ES-I3 (cell line): Measurements from ENCODE around the gene AGPAT3.
A peak's percentile ranks its signal among the peaks of the same experiment; 100 is the strongest.

ENCODE experiments used
- H3K36me3 ChIP-seq: 2 replicates; pipeline ENCODE4 v1.6.1; 2013; ENCODE audit warnings: mild to moderate bottlenecking, low read length, control low read depth, moderate library complexity; ENCODE audit not compliant: insufficient read depth
- H3K4me1 ChIP-seq: 2 replicates; pipeline ENCODE4 v1.6.1; 2013; ENCODE audit warnings: mild to moderate bottlenecking, control low read depth, low read length; ENCODE audit not compliant: insufficient read depth
- H3K9ac ChIP-seq: 2 replicates; pipeline ENCODE4 v1.6.1; 2013; ENCODE audit warnings: low read depth, mild to moderate bottlenecking, low read length, moderate library complexity
- H3K9me3 ChIP-seq: 2 replicates; pipeline ENCODE4 v1.6.1; 2013; ENCODE audit warnings: mild to moderate bottlenecking, low read length, moderate library complexity; ENCODE audit not compliant: control insufficient read depth, insufficient read depth

The AGPAT3 gene

DNA sequence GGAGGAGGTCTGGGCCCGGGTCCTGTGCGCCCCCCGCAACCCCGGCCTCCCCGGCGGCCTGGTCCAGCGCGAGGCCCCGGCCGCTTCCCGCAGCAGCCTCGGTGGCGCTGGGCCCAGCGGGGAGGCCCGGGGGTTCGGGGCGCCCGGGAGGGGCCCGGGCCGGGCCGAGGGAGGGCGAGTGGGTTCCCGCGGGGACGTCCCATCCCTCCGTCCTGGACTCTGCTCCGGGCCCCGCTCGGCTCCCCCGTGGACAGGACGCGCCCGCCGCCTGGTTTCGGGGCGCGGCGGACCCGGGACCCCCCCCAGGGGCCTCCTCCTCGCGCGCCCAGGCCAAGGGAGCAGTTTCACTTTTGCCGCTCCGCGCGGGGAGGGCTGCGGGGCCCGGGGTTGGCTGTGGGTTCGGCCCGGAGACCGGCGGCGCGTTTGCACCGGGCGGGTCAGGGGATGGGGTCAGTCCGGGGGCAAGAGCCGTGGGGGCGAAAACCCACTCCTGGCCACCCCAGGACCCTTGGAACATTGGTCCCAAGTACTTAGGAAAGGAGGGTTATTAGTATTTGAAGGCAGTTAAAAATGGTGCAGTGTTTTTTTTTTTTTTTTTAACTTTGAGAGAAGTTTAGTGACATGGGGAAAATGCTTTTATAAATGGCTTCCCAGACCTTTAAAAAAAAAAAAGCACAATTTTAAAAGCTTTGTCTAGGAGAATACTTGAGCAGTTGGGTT lies 677 bp downstream of the AGPAT3 start:
- Histone ChIP-seq H3K9me3 (no peaks in the 10 kb centered on the region), H3K9ac (peak overlapping the region; percentile 73; the same call in 1 of the 2 replicates), H3K4me1 (peaks cover 11% of the 10 kb centered on the region), H3K36me3 (no peaks in the 10 kb centered on the region)

DNA sequence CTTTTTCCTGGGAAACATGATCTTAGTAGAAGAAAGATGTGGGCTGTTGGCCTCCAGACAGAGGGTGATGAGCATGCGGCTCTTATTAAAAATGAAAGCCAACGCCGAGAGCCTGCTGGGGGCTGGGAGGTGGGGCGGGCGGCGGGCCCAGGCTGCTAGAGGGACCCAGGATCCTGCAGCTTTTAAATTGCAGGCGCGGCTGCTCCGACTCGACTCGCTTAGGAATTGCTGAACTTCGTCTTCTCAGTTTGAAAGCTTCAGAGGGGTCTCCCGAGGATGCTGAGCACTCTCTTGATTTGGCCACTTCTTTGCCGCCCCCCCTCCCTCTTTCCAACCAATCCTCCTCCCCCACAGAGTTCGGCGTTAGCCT lies 1.2 kb downstream of the AGPAT3 start:
- H3K9ac ChIP-seq, result peak overlapping the region; percentile 73; the same call in 1 of the 2 replicates
- H3K36me3 ChIP-seq, result no peaks in the 10 kb centered on the region
- H3K9me3 ChIP-seq, result no peaks in the 10 kb centered on the region
- peaks cover 11% of the 10 kb centered on the region for H3K4me1 ChIP-seq

DNA sequence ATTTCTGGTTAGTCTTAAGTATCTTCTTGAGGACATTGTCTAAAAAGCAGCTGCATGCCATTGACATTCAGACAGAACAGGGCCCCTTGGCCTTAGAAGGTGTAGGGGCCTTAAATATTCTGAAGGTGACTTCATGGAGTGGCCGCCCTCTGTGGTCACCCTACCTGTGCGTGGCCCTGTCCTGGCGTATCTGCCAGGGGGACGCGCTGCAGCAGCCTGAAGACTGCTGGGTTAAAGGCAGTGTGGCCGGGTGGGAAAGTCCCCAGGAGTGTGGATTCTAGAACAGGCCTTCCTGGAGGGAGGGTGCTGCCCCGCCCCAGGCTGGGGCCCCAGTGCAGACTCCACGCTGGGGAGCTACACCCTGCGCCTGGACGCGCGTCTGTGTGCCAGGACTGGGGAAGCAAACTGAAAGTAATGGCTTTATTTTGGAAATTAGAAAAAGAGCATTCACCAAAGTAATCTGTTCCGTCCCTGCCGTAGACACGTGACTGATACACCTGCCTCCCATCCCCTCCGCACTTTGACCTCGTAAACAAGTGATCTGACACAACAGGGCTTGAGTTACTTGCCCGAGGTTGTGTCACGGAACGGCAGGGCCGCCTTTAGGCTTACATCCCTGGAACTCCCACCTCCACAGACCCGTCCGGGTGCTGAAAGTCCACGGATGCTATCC lies 1.8 kb downstream of the AGPAT3 start:
- Histone ChIP-seq H3K4me1 (peaks cover 11% of the 10 kb centered on the region), H3K9me3 (no peaks in the 10 kb centered on the region), H3K36me3 (no peaks in the 10 kb centered on the region), H3K9ac (peak overlapping the region; percentile 73; the same call in 1 of the 2 replicates)

DNA sequence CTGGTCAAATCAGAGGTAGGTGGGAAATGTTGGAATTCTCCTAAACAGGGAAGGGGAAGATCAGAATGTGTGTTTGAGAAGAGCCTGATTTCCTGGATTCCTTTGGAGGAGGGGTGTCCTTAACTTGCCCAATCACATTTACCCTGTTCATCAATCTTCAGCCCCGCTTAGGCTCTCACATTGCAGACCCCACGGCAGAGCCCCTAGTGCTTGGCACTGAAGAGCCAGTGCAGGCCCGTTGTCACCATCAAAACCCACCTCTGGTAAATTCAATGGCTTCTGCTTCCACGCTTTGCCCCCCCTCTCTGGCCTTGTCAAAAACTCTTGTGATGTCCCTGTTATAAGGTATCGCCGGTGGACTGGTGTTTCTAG lies 2.3 kb downstream of the AGPAT3 start:
- Histone ChIP-seq H3K9ac (no peak overlapping the region), H3K9me3 (no peaks in the 10 kb centered on the region), H3K36me3 (no peaks in the 10 kb centered on the region), H3K4me1 (peaks cover 11% of the 10 kb centered on the region)

DNA sequence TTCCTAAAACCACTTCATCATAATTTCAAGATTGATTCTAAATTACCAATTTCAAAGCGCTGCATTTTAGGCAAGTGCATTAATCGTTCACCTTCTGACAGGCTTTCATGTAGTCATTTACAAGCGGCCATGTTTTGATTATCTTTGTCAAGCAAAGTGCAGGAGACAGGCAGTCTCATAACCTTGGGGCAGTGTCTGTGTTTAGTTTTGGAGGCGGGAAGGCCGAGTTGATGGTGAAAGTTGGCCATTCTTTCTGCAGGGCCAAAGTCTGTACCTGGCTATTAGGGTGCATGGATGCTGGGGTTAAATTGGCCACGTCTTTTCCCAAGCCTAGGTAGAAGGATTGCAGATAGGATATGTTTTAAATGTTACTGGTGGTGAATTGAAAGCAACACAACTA lies 2.9 kb downstream of the AGPAT3 start:
- no peaks in the 10 kb centered on the region for H3K36me3 ChIP-seq
- H3K4me1 ChIP-seq, result peaks cover 11% of the 10 kb centered on the region
- no peak overlapping the region for H3K9ac ChIP-seq
- no peaks in the 10 kb centered on the region for H3K9me3 ChIP-seq

DNA sequence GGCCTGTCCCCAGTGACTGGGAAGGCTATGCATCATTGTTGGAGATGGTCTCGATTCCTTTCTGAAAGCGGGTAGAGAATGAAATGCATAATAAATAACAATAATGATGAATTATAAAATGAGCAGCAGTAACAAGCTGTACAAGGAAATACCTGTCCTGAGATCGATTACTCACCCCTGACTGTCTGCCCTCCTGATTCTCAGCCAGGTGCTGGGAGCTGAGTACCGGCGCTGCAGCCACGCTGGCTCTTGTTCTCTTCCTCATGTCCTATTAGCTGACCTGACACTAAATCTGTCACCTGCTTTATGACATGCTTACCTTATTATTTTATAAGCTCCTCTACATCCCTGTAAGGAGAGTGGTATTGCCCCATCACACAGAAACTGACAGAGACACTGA lies 3.4 kb downstream of the AGPAT3 start:
- Histone ChIP-seq H3K36me3 (no peaks in the 10 kb centered on the region), H3K9me3 (no peaks in the 10 kb centered on the region), H3K4me1 (peaks cover 11% of the 10 kb centered on the region), H3K9ac (no peak overlapping the region)

DNA sequence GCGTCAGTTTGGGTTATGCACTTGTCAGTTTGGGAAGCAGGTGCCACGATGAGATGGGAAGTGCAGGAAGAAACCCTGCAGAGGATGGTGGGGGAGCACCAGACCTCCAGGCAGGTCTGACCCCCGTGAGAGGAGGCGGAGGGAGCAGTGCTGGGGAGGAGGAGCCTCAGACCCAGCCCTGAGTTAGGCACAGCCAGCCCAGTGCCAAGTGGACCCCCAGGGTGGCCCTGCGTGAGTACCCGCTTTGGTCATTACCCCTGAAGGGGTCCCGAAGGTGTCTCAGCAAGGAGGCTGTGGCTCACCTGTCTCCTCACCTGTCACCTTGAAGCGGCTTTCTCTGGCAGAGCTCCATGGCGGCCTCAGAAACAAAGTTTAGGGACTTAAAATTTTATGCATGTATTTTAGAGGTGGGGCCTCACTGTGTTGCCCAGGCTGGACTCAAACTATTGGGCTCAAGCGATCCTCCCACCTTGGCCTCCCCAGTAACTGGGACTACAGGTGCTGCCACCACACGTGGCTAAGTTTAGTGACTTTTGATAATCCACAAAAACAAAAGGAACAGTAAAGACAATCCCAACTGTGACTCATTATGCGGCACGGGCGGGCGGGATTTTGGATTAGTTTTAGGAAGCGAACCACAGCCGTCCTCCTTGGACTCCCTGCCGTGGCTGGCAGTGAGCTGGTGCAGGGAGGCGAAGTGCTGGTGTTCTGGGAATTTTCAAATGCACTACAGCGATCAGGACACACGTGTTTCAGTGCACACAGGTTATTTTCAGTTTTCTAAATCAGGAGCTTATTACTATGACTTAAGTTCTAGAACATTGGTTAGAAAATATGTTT lies 4.7 kb downstream of the AGPAT3 start:
- no peaks in the 10 kb centered on the region for H3K36me3 ChIP-seq
- H3K9ac ChIP-seq, result no peak overlapping the region
- no peaks in the 10 kb centered on the region for H3K9me3 ChIP-seq
- H3K4me1 ChIP-seq, result peaks cover 11% of the 10 kb centered on the region

DNA sequence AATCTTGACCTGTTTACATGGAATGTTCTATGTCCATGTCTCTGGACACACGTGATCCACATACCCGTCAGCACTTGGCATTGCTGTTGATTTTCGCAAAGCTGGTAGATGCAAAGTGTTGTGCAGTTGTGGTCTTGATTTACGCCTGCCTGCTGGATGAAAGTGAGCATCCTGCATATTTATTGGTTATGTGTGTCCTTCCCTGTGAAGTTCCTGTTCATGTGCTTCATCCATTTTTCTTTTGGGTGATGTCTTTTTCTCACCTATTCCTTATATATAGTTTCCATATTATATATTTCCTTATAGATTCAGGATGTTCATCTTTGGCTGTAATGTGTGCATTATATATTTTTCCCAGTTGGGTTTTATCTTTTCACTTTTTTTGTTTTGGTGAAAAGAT lies 6.5 kb downstream of the AGPAT3 start:
- peaks cover 9% of the 10 kb centered on the region for H3K4me1 ChIP-seq
- H3K36me3 ChIP-seq, result no peaks in the 10 kb centered on the region
- H3K9ac ChIP-seq, result no peak overlapping the region
- H3K9me3 ChIP-seq, result no peaks in the 10 kb centered on the region; the same call in 1 of the 2 replicates

DNA sequence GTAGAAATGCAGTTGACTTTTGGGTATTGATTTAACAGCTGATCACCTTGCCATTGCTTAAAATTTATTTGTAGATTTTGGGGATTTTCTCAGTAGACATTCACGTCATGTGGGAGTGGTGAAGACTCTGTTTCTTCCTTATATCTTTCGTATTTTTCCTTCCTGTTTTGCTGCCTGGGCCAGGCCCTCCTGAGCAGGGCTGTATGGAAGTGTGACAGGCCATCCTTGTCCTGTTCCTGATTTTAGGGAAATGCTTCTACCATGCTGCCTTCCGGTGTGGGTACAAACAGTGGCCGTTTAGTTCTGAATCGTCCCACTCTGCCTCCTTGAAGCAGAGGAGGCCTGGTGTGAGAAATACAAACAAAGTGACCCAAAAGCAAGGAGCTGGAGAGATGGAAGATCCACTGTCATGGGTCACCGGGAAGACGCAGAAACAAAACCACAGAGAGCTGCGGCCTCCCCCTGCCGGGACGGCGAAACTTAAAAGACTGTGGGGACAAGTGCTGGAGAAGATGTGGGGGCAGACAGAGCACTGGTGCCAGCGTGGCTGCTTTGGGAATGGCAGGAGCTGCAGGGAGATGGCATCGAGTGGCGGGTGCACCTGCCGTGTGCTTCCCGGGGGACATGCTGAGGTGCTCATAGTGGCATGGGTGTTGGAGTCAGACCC lies 7.6 kb downstream of the AGPAT3 start:
- Histone ChIP-seq H3K9me3 (no peaks in the 10 kb centered on the region; the same call in 1 of the 2 replicates), H3K4me1 (no peaks in the 10 kb centered on the region), H3K36me3 (no peaks in the 10 kb centered on the region), H3K9ac (no peak overlapping the region)

DNA sequence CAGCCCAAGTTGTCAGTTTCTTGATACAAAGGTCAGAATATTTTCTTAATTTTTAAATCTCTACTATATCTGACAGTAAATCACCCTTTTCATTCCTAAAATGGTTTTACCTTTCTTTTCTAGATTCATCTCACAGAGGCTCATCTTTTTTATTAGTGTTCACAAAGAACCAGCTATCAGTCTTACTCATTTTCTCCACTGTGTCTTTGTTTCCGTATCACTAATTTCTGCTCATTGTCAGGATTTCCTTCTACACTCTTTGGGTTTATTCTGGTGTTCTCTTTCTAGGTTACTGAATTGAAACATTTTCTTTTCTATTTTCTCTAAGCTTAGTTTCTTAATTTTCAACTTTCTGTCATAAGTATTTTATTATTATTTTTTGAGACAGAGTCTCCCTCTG lies 8.7 kb downstream of the AGPAT3 start:
- H3K36me3 ChIP-seq, result no peaks in the 10 kb centered on the region
- no peaks in the 10 kb centered on the region for H3K4me1 ChIP-seq
- no peaks in the 10 kb centered on the region; the same call in 1 of the 2 replicates for H3K9me3 ChIP-seq
- H3K9ac ChIP-seq, result no peak overlapping the region

DNA sequence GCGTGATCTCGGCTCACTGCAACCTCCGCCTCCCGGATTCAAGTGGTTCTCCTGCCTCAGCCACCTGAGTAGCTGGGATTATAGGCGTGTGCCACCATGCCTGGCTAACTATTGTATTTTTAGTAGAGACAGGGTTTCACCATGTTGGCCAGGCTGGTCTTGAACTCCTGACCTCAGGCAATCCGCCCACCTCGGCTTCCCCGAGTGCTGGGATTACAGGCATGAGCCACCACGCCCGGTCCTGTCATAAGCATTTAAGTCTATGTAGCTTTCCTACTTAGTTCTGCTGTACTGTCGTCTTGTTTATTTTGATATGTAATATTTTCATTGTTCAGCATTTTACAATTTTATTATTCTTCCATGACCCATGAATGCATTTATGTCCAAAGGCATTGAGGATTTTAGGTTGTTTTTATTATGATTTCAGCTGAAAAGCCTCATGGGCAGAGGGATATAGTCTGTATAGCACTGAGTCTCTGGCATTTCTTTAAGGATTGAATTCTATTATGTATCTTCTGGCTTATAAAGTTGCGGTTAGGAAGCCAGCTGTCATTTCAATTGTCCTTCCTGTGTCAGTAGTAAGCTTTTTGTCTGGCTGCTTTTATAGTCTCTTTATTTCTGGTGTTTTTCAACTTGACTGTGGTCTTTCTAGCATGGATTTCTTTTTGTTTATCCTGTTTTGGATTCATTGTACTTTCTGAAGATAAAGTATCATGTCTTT lies 9.2 kb downstream of the AGPAT3 start:
- Histone ChIP-seq H3K9ac (no peak overlapping the region), H3K4me1 (no peaks in the 10 kb centered on the region), H3K36me3 (no peaks in the 10 kb centered on the region), H3K9me3 (no peaks in the 10 kb centered on the region; the same call in 1 of the 2 replicates)

DNA sequence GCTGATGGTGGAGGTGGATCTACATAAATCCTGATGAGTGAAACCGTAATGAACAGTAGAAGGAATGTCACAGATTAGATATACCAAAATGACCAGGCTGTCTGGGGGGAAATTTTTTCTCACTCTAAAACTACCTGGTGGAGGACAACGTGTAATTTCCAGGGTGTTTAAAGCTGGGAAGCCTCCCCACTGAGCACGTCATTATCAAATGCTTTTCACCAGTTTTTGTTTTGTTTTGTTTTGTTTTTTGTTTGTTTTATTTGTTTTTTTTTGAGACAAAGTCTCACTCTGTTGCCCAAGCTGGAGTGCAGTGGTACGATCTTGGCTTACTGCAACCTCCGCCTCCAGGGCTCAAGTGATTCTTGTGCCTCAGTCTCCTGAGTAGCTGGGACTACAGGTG lies 11.6 kb downstream of the AGPAT3 start:
- no peak overlapping the region for H3K9ac ChIP-seq
- H3K36me3 ChIP-seq, result no peaks in the 10 kb centered on the region
- H3K4me1 ChIP-seq, result no peaks in the 10 kb centered on the region
- no peaks in the 10 kb centered on the region; the same call in 1 of the 2 replicates for H3K9me3 ChIP-seq

DNA sequence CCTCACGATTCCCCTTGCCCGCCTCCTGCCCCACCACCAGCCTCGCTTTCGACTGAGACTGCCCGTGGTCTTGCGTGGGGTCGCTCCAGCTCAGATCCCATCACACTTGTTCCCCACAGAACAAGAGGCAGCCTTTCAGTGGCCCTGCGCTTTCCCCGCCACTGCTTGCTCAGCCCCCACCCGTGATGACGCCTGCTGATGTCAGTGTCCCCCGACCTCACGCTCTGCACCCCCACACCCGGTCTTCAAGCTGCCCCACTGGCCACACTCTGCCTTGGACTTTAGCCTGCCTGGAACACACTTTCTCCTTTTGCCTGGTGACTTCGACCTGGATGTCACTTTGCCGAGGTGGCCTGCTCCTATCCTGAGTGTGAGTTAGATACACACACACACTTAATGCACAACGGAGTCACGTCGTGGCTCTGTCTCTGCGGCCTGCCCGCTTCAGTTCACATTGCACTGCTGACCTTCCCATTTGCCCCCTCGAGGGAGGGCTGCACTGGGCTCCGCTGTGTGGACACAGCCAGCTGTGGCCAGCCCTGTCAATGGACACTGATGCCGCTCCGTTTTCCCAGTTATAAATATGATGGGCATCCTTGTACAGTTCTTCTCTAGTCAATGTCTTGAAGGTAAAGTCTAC lies 13.0 kb downstream of the AGPAT3 start:
- no peak overlapping the region for H3K9ac ChIP-seq
- H3K36me3 ChIP-seq, result no peaks in the 10 kb centered on the region
- H3K9me3 ChIP-seq, result no peaks in the 10 kb centered on the region; the same call in 1 of the 2 replicates
- no peaks in the 10 kb centered on the region for H3K4me1 ChIP-seq
